Adrenal gland (tissue), 12 donors: ENCODE data around the gene GRAMD1B. TPM values are rescaled to one million over a fixed set of nuclear protein-coding genes. Genes with fewer than 3 reads are reported as not detected.

Source experiments
- DNase-seq, 7 donors: peaks; one replicate each; pipeline ENCODE4 v3.0.0-alpha.2; 2019 to 2020
- H3K27ac ChIP-seq, 5 donors: fragments of 200-600 bp; sonication (generic) in 4 of 5; 1 replicate in 3 of 5; 2 replicates in 2 of 5; pipeline versions ENCODE4 v1.5.1 to v1.8.0; 2016 to 2020; ENCODE audit warnings: mild to moderate bottlenecking in 1 of 5
- H3K27me3 ChIP-seq: fragments of 200-600 bp; 2 replicates; pipeline ENCODE4 v1.8.0; 2021
- H3K36me3 ChIP-seq, 2 donors: fragments of 200-600 bp; replicated peaks in 1 of 2; 1 replicate in 1 of 2; 2 replicates in 1 of 2; pipeline versions ENCODE4 v1.5.1 to v1.8.0; 2018 to 2022
- H3K4me1 ChIP-seq, 2 donors: fragments of 200-600 bp; replicated peaks in 1 of 2; 1 replicate in 1 of 2; 2 replicates in 1 of 2; pipeline versions ENCODE4 v1.5.1 to v1.8.0; 2018 to 2021
- H3K4me3 ChIP-seq, 4 donors: fragments of 200-600 bp; sonication (generic) in 3 of 4; one replicate each; pipeline ENCODE4 v1.5.1; 2016 to 2018
- H3K9me3 ChIP-seq, 3 donors: fragments of 200-600 bp; sonication (generic) in 1 of 3; replicated peaks in 1 of 3; 1 replicate in 2 of 3; 2 replicates in 1 of 3; pipeline versions ENCODE4 v1.5.1 to v1.8.0; 2016 to 2021
- CTCF ChIP-seq, 6 experiments: fragments of 450-650 bp in 4 of 6; fragments of 200-600 bp in 2 of 6; sonication (generic) in 1 of 6; IDR thresholded peaks; 1 replicate in 5 of 6; 2 replicates in 1 of 6; pipeline versions ENCODE4 v1.5.1 to v1.8.0; 2016 to 2021; ENCODE audit warnings: antibody characterized with exemption in 6 of 6, mild to moderate bottlenecking in 2 of 6, moderate library complexity in 1 of 6
- POLR2A ChIP-seq, 2 donors: fragments of 450-650 bp; IDR thresholded peaks; one replicate each; pipeline ENCODE4 v1.6.1; 2017; ENCODE audit warnings: antibody characterized with exemption in 2 of 2, mild to moderate bottlenecking in 2 of 2, moderate library complexity in 1 of 2
- WGBS, 4 donors: extraction: QIAGEN DNeasy Blood & Tissue Kit in 2 of 4; methylation state at CpG; one replicate each; pipeline versions ENCODE4 v1.1.5 to v1.1.7; 2013 to 2017; 5-methylcytosine and 5-hydroxymethylcytosine counted together
- intact Hi-C, 2 donors: fragments of 100-400 bp; cut with DNase I; formaldehyde crosslinking; loops; one replicate each; pipeline versions ENCODE4 v1.14.1 to v1.15.0; 2022 to 2023
- polyA plus RNA-seq, 3 donors: library from polyadenylated mRNA; stranded (reverse); fragments of 200-250 nt in 2 of 3; fragments of 350-450 nt in 1 of 3; fragmentation: Illumina TruSeq in 1 of 3; extraction: RNeasy Lipid Tissue Mini Kit (QIAGEN cat#74804) in 1 of 3; gene quantifications; one replicate each; pipeline ENCODE4 v1.2.3, GENCODE V29; 2013 to 2014
- total RNA-seq, 9 donors: library from RNA; depleted of rRNA in 4 of 9; stranded (reverse); fragments of >200 nt in 4 of 9; fragments of 120-200 nt in 1 of 9; fragmentation: NEBNext Ultra II Directional in 1 of 9; extraction: Animal tissue kit (Norgen Biotek cat#: 25700) in 1 of 9; gene quantifications; one replicate each; pipeline versions ENCODE4 v1.1.0 to v1.2.4, GENCODE V29; 2013 to 2023
- donor health status: healthy with polysubstance abuse.
- donor health status: Bipolar disorder and iron deficiency.
- donor health status: DM: yes; HTN: yes; CAD: no.
- donor health status: DM: no; HTN: no; CAD: no.
- donor health status: DM: no; HTN: no; CAD: no.
- donor health status: DM: yes; HTN: yes; CAD: no.

GRAMD1B gene
- total and polyA plus RNA-seq, 12 donors = 101 to 1,898 (median 285) TPM

GRCh38 chr11:123418351-123419114 lies 11.5 kb upstream of the GRAMD1B start:
- WGBS, 4 donors = 82 to 87% (median 84%) methylated on average over 4 of the region's 4 CpGs
- intact Hi-C loops = no loop called here
- TF ChIP-seq POLR2A (IDR thresholded peaks at IDR 0.05) (no peak), CTCF (IDR thresholded peaks at IDR 0.05) (no peak)

GRCh38 chr11:123419731-123420452 lies 10.2 kb upstream of the GRAMD1B start:
- Histone ChIP-seq H3K9me3 (no peaks in the 10 kb centered on the region), H3K36me3 (no peaks in the 10 kb centered on the region), H3K4me1 (peaks cover 0 to under 1% of the 10 kb centered on the region in 2 donors), H3K4me3 (no peak overlapping the region), H3K27me3 (no peaks in the 10 kb centered on the region), H3K27ac (no peak overlapping the region)
- DNase-seq = no peak
- intact Hi-C loops = no loop called here
- WGBS, 4 donors = 73 to 78% (median 75%) methylated on average over 4 of the region's 4 CpGs
- TF ChIP-seq POLR2A (IDR thresholded peaks at IDR 0.05) (no peak), CTCF (IDR thresholded peaks at IDR 0.05) (no peak)

More at GRCh38 chr11:123418351-123419114, 11.5 kb upstream of the GRAMD1B start:
- no peaks in the 10 kb centered on the region for H3K9me3 ChIP-seq
- H3K4me1 ChIP-seq = no peaks in the 10 kb centered on the region
- no peaks in the 10 kb centered on the region for H3K27me3 ChIP-seq
- no peaks in the 10 kb centered on the region for H3K36me3 ChIP-seq
- no peak for DNase-seq
- no peak overlapping the region for H3K27ac ChIP-seq
- H3K4me3 ChIP-seq = no peak overlapping the region

- 50 to 69% (median 56%) methylated on average over 1 of the region's 1 CpG for WGBS, 4 donors
- intact Hi-C loops = no loop called here
- H3K27me3 ChIP-seq = no peaks in the 10 kb centered on the region
- no peak overlapping the region for H3K4me3 ChIP-seq
- H3K9me3 ChIP-seq = no peaks in the 10 kb centered on the region
- H3K27ac ChIP-seq = no peak overlapping the region
- TF ChIP-seq CTCF (IDR thresholded peaks at IDR 0.05) (no peak), POLR2A (IDR thresholded peaks at IDR 0.05) (no peak)
- H3K36me3 ChIP-seq = no peaks in the 10 kb centered on the region
- no peak for DNase-seq
- H3K4me1 ChIP-seq = peaks cover 6% of the 10 kb centered on the region in 2 donors
These were observed 8.5 kb upstream of the GRAMD1B start for GRCh38 chr11:123421589-123421988.

GRCh38 chr11:123425367-123425766 lies 4.7 kb upstream of the GRAMD1B start:
- TF ChIP-seq CTCF (IDR thresholded peaks at IDR 0.05) = no peak
- no peaks in the 10 kb centered on the region for H3K27me3 ChIP-seq
- intact Hi-C loops = no loop called here
- H3K9me3 ChIP-seq = no peaks in the 10 kb centered on the region
- peak in 6 of 7 donors; percentile 51 to 87 (median 71) for DNase-seq
- 28 to 48% (median 42%) methylated on average over 3 to 4 of the region's 4 CpGs for WGBS, 4 donors
- H3K27ac ChIP-seq = peak overlapping the region in 2 of 5 donors; percentile 74 to 96
- peaks cover 26 to 38% of the 10 kb centered on the region in 2 donors for H3K4me1 ChIP-seq
- no peak overlapping the region for H3K4me3 ChIP-seq
- H3K36me3 ChIP-seq = no peaks in the 10 kb centered on the region
